ENCODE results near the gene ST8SIA2. TPM values are rescaled to one million over a fixed set of nuclear protein-coding genes. Genes with fewer than 3 reads are reported as not detected.

ST8SIA2 gene
- total RNA-seq, 1 donor from 2014 or later: 19.0 TPM

- Mint-ChIP-seq H3K27me3 (no peaks in the 10 kb centered on the region), H3K27ac (no peak overlapping the region), H3K4me3 (ENCODE audit: low read depth) (no peak overlapping the region), H3K36me3 (ENCODE audit: insufficient read depth) (peaks cover 28% of the 10 kb centered on the region), H3K4me1 (ENCODE audit: low read depth) (peaks cover 15% of the 10 kb centered on the region), H3K9me3 (ENCODE audit: low read depth) (no peaks in the 10 kb centered on the region)
- no peak for DNase-seq (ENCODE audit: low spot score, unreplicated experiment)
- no peak for TF ChIP-seq CTCF (IDR thresholded peaks at IDR 0.05; ENCODE audit: unreplicated experiment)
These were observed 55.8 kb downstream of the ST8SIA2 start for GRCh38 chr15:92449476-92449875.

- Mint-ChIP-seq H3K9me3 (ENCODE audit: low read depth) (no peaks in the 10 kb centered on the region), H3K27ac (no peak overlapping the region), H3K4me1 (ENCODE audit: low read depth) (peaks cover 15% of the 10 kb centered on the region), H3K27me3 (peaks cover 3% of the 10 kb centered on the region), H3K36me3 (ENCODE audit: insufficient read depth) (peaks cover 33% of the 10 kb centered on the region), H3K4me3 (ENCODE audit: low read depth) (no peak overlapping the region)
- no peak for DNase-seq (ENCODE audit: low spot score, unreplicated experiment)
- no peak for TF ChIP-seq CTCF (IDR thresholded peaks at IDR 0.05; ENCODE audit: unreplicated experiment)
These were observed 57.6 kb downstream of the ST8SIA2 start for GRCh38 chr15:92451225-92451825.

GRCh38 chr15:92452143-92452542 lies 58.5 kb downstream of the ST8SIA2 start:
- H3K9me3 Mint-ChIP-seq (ENCODE audit: low read depth): no peaks in the 10 kb centered on the region
- TF ChIP-seq CTCF (IDR thresholded peaks at IDR 0.05; ENCODE audit: unreplicated experiment): no peak
- H3K4me1 Mint-ChIP-seq (ENCODE audit: low read depth): peaks cover 15% of the 10 kb centered on the region
- H3K27me3 Mint-ChIP-seq: peaks cover 3% of the 10 kb centered on the region
- no peak for DNase-seq (ENCODE audit: low spot score, unreplicated experiment)
- H3K27ac Mint-ChIP-seq: no peak overlapping the region
- H3K36me3 Mint-ChIP-seq (ENCODE audit: insufficient read depth): peaks cover 34% of the 10 kb centered on the region
- no peak overlapping the region for H3K4me3 Mint-ChIP-seq (ENCODE audit: low read depth)

- H3K36me3 Mint-ChIP-seq (ENCODE audit: insufficient read depth): peaks cover 36% of the 10 kb centered on the region
- DNase-seq (ENCODE audit: low spot score, unreplicated experiment): no peak
- H3K4me3 Mint-ChIP-seq (ENCODE audit: low read depth): no peak overlapping the region
- no peak for TF ChIP-seq CTCF (IDR thresholded peaks at IDR 0.05; ENCODE audit: unreplicated experiment)
- H3K4me1 Mint-ChIP-seq (ENCODE audit: low read depth): peaks cover 21% of the 10 kb centered on the region
- H3K27ac Mint-ChIP-seq: no peak overlapping the region
- no peaks in the 10 kb centered on the region for H3K9me3 Mint-ChIP-seq (ENCODE audit: low read depth)
- H3K27me3 Mint-ChIP-seq: peaks cover 3% of the 10 kb centered on the region
These were observed 59.9 kb downstream of the ST8SIA2 start for GRCh38 chr15:92453607-92454006.

- Mint-ChIP-seq H3K27ac (no peak overlapping the region), H3K36me3 (ENCODE audit: insufficient read depth) (peaks cover 35% of the 10 kb centered on the region), H3K27me3 (peaks cover 3% of the 10 kb centered on the region), H3K4me3 (ENCODE audit: low read depth) (no peak overlapping the region), H3K4me1 (ENCODE audit: low read depth) (peaks cover 26% of the 10 kb centered on the region), H3K9me3 (ENCODE audit: low read depth) (no peaks in the 10 kb centered on the region)
- no peak for DNase-seq (ENCODE audit: low spot score, unreplicated experiment)
- TF ChIP-seq CTCF (IDR thresholded peaks at IDR 0.05; ENCODE audit: unreplicated experiment): no peak
These were observed 60.9 kb downstream of the ST8SIA2 start for GRCh38 chr15:92454555-92455105.

All from progenitor cell of endocrine pancreas (in vitro differentiated cells).